SK-N-SH (cell line): ENCODE results near the gene SNX22.

Experiments used
- CTCF ChIP-seq: fragments of 200-600 bp; sonication (generic); IDR thresholded peaks from 2 replicates; pipeline ENCODE4 v1.6.1; 2017; ENCODE audit warnings: antibody characterized with exemption, mild to moderate bottlenecking, moderate library complexity
- IRF3 ChIP-seq: fragments of 150-350 bp; IDR thresholded peaks from 2 replicates; pipeline ENCODE4 v1.6.1; 2016; ENCODE audit warnings: mild to moderate bottlenecking, low read depth, low read length
- MAX ChIP-seq: IDR thresholded peaks from 2 replicates; pipeline ENCODE4 v1.4.0; 2012; ENCODE audit warnings: low read depth
- POLR2AphosphoS5 ChIP-seq: IDR thresholded peaks from 2 replicates; pipeline ENCODE4 v1.6.1; 2012; ENCODE audit warnings: low read depth, low read length
- SIN3A ChIP-seq: IDR thresholded peaks from 2 replicates; pipeline ENCODE4 v1.6.1; 2012; ENCODE audit warnings: low read depth, mild to moderate bottlenecking, low read length, moderate library complexity, borderline replicate concordance
- TAF1 ChIP-seq: IDR thresholded peaks from 2 replicates; pipeline ENCODE4 v1.6.1; 2012; ENCODE audit warnings: low read depth, mild to moderate bottlenecking, low read length, moderate library complexity, borderline replicate concordance

GRCh38 chr15:64144192-64144564 lies 7.4 kb upstream of the SNX22 start:
- TF ChIP-seq IRF3, result no peak
- no peak for TF ChIP-seq TAF1
- no peak for TF ChIP-seq CTCF
- TF ChIP-seq POLR2AphosphoS5, result no peak
- TF ChIP-seq MAX, result no peak
- TF ChIP-seq SIN3A, result no peak
